ENCODE data around the gene ICA1L. TPM values are rescaled to one million over a fixed set of nuclear protein-coding genes. Genes with fewer than 3 reads are reported as not detected.

ICA1L gene
- total and polyA plus RNA-seq, 2 of the 13 experiments (the other 11 are each of a cell fraction or from before 2014, with no cell fraction given) = 1.5 to 2.4 TPM

DNA sequence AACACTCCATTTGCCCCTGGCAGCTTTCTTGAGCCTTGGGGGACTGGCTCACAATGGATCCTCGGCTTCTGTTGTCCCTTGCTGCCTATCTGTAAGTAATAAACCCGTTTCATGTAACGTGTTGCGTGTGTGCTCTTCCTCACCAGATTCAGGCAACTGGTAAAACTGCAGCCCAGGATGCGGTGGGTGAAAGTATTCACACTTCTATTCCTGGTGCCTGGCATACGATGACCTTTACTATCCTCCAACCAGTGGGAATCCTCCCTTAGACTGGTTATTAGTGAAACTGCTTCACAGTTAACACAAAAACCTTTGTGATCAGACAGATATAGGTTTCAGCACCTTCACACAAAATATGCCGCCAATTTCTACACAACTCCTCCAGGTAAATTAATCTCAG lies 13.6 kb upstream of the ICA1L start:
- H3K36me3 ChIP-seq (replicated peaks in 1 of 2; ENCODE audit: control insufficient read depth in 1 of 2, insufficient read depth in 2 of 2, low read length in 2 of 2) = peaks cover 25 to 85% of the 10 kb centered on the region in 2 experiments
- no peak for ATAC-seq
- no TSS peak for BruUV-seq (replicated peaks)
- no peak for DNase-seq (ENCODE audit: low spot score)
- POLR2A ChIA-PET = interaction anchor here (1.4 kb wide), 1 partner anchor 26 kb away, joined by 4 read pairs; the partner anchor contains the start of genes CARF and WDR12
- intact Hi-C loops (cut with micrococcal nuclease; ENCODE audit: unreplicated experiment) = no loop called here
- 95% methylated on average over 7 of the region's 7 CpGs for WGBS (ENCODE audit: low lambda C conversion rate)
- H3K9me3 ChIP-seq (ENCODE audit: low read length) = no peaks in the 10 kb centered on the region
- no peak overlapping the region for H3K9ac ChIP-seq (ENCODE audit: insufficient read depth, low read depth, low read length)
- no peaks in the 10 kb centered on the region for H3K27me3 ChIP-seq (ENCODE audit: control insufficient read depth in 1 of 2, insufficient read depth in 2 of 2, low read length in 2 of 2)
- H3K79me2 ChIP-seq (ENCODE audit: insufficient read depth, low read length) = no peaks in the 10 kb centered on the region
- H3K27ac ChIP-seq (ENCODE audit: extremely low read length, insufficient read depth, low read length) = no peak overlapping the region
- no peak overlapping the region for H3K4me3 ChIP-seq (replicated peaks in 1 of 3; ENCODE audit: insufficient read depth in 1 of 3, low read depth in 2 of 3, low read length in 3 of 3)
- H3K4me1 ChIP-seq (ENCODE audit: insufficient read depth, low read length) = peaks cover 10% of the 10 kb centered on the region
- no peak for FAIRE-seq
- CTCF ChIA-PET (ENCODE audit: low intra/inter-chr PET ratio, low total read pairs) = no interaction called here
- H3K4me2 ChIP-seq (ENCODE audit: low read depth, low read length) = no peak overlapping the region
- in situ Hi-C loops (cut with HindIII; ENCODE audit: extremely low pct_ligation_motif_present, low pct_unique_long_range_greater_than_20kb) = no loop called here
- H4K20me1 ChIP-seq (ENCODE audit: insufficient read depth, low read length) = no peaks in the 10 kb centered on the region
- no peak overlapping the region for H2AFZ ChIP-seq (ENCODE audit: low read length)
- TF ChIP-seq SAP130 (CRISPR knock-in tag; IDR thresholded peaks at IDR 0.05; ENCODE audit: low read depth) (no peak), FOXO1 (CRISPR knock-in tag; IDR thresholded peaks at IDR 0.05) (no peak), ATF6 (CRISPR knock-in tag; conservative IDR thresholded peaks at IDR 0.05) (no peak), ZUFSP (CRISPR knock-in tag; IDR thresholded peaks at IDR 0.05; ENCODE audit: borderline replicate concordance) (no peak), SAFB2 (CRISPR knock-in tag; IDR thresholded peaks at IDR 0.05; ENCODE audit: borderline replicate concordance, low read depth) (no peak), YEATS4 (CRISPR knock-in tag; IDR thresholded peaks at IDR 0.05; ENCODE audit: borderline replicate concordance) (no peak), ARNT2 (CRISPR knock-in tag; IDR thresholded peaks at IDR 0.05; ENCODE audit: low read depth) (no peak), SYNCRIP (IDR thresholded peaks at IDR 0.05; ENCODE audit: insufficient read depth, low read depth, low read length) (no peak)
- TF ChIP-seq, protein P1, sequence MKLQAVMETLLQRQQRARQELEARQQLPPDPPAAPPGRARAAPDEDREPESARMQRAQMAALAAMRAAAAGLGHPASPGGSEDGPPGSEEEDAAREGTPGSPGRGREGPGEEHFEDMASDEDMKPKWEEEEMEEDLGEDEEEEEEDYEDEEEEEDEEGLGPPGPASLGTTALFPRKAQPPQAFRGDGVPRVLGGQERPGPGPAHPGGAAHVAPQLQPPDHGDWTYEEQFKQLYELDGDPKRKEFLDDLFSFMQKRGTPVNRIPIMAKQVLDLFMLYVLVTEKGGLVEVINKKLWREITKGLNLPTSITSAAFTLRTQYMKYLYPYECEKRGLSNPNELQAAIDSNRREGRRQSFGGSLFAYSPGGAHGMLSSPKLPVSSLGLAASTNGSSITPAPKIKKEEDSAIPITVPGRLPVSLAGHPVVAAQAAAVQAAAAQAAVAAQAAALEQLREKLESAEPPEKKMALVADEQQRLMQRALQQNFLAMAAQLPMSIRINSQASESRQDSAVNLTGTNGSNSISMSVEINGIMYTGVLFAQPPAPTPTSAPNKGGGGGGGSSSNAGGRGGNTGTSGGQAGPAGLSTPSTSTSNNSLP (IDR thresholded peaks at IDR 0.05; ENCODE audit: low read depth, low read length) = no peak
- TF ChIP-seq, protein P2, sequence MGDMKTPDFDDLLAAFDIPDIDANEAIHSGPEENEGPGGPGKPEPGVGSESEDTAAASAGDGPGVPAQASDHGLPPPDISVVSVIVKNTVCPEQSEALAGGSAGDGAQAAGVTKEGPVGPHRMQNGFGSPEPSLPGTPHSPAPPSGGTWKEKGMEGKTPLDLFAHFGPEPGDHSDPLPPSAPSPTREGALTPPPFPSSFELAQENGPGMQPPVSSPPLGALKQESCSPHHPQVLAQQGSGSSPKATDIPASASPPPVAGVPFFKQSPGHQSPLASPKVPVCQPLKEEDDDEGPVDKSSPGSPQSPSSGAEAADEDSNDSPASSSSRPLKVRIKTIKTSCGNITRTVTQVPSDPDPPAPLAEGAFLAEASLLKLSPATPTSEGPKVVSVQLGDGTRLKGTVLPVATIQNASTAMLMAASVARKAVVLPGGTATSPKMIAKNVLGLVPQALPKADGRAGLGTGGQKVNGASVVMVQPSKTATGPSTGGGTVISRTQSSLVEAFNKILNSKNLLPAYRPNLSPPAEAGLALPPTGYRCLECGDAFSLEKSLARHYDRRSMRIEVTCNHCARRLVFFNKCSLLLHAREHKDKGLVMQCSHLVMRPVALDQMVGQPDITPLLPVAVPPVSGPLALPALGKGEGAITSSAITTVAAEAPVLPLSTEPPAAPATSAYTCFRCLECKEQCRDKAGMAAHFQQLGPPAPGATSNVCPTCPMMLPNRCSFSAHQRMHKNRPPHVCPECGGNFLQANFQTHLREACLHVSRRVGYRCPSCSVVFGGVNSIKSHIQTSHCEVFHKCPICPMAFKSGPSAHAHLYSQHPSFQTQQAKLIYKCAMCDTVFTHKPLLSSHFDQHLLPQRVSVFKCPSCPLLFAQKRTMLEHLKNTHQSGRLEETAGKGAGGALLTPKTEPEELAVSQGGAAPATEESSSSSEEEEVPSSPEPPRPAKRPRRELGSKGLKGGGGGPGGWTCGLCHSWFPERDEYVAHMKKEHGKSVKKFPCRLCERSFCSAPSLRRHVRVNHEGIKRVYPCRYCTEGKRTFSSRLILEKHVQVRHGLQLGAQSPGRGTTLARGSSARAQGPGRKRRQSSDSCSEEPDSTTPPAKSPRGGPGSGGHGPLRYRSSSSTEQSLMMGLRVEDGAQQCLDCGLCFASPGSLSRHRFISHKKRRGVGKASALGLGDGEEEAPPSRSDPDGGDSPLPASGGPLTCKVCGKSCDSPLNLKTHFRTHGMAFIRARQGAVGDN (CRISPR knock-in tag; IDR thresholded peaks at IDR 0.05) = no peak

All from HepG2 (cell line).